Activated CD8-positive, alpha-beta memory T cell treated with anti-CD3 and anti-CD28 coated beads, Interleukin-2, amount 50 U/mL, for 4 hours (primary cell): ENCODE measurements around the gene SPRED2.

Source experiments
- DNase-seq: peaks from one replicate; pipeline ENCODE4 v3.0.0-alpha.2; 2020

The SPRED2 gene

DNA sequence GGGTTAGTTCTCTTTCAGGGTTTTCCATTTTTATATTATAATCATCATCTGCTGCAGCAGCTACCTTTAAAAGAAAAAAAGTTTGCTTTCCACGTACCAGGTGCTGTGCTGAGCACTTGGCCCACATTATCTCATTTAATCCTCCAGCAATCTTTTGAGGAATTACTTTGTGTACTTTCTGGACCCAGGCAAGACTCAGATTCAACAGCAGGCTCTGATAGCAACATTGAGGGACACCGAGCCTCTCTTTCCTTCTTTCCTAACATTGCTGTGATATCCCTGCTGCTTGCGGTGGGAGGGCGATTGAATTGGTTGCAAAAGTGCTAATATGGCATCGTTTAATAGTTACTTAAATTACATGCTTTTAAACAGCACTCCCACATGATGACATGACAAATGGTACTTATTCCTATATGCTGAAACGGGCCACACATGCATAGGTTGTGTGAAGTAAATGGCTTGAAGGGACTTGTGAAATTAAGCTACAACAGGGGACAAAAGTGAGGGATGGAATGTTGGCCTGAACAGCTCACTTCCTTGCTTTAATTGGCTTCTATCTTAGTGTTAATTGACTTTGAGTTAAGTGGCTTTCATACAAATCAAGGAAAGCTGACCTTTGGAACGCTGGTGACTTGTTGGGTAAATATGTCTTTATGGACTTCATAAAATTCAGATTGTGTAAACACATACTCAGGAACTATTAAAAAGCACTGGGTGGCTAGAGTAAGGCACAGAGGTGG, 21.2 kb downstream of the SPRED2 start:
- DNase-seq: no peak

GRCh38 chr2:65409045-65409444, 23.4 kb downstream of the SPRED2 start:
- no peak for DNase-seq

DNA sequence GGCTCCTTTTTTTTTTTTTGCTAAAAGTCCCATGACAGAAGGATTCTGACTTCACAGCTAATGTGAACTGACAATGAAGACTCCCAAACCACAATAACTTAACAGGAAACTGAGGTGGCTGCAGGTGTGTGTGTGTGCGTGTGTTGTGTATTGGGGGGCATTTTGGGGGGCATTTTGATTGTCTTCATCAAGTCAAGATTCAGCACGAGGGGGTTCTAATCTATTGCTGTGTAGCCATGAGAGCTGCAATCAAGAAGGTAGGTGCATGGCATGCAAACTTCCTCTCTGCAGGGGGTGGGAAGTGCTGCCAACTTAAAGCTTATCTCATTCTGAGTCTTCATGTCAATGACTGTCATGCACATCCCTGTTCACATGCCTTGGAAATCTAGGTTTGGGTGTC, 25.2 kb downstream of the SPRED2 start:
- no peak for DNase-seq

DNA sequence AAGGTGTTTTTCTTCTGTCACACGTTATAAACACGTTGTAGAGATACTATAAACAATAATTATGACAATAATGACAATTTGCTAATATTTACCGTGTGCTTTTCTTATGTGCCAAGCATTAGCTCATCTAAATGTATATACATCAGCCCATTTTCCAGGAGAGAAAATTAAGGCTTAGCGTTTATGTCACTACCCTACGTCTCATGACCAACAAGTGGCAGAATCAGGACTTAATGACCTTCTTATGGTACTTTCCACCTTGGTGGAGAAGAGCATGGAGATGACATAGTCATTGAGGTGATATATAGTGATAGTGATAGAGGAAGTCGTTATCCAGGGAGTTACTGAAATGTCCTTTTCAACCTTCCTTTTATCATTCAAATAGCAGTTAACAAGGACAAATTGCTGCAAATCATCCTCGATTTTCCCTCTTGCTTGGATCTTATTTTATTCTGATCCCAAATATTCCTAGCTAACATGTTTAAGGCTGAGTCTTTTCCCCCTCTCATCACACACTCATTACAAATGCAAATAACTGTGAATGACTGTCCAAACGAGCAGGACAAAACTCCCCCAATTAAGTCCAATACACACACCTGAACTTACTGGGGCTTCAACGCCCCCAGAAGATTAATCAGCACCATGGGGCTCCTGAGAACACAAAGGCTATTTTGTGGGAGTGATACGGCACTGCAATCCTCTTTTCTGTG, 27.3 kb downstream of the SPRED2 start:
- DNase-seq: no peak

- DNase-seq: no peak
Measured at GRCh38 chr2:65403529-65403915, 28.9 kb downstream of the SPRED2 start.

DNA sequence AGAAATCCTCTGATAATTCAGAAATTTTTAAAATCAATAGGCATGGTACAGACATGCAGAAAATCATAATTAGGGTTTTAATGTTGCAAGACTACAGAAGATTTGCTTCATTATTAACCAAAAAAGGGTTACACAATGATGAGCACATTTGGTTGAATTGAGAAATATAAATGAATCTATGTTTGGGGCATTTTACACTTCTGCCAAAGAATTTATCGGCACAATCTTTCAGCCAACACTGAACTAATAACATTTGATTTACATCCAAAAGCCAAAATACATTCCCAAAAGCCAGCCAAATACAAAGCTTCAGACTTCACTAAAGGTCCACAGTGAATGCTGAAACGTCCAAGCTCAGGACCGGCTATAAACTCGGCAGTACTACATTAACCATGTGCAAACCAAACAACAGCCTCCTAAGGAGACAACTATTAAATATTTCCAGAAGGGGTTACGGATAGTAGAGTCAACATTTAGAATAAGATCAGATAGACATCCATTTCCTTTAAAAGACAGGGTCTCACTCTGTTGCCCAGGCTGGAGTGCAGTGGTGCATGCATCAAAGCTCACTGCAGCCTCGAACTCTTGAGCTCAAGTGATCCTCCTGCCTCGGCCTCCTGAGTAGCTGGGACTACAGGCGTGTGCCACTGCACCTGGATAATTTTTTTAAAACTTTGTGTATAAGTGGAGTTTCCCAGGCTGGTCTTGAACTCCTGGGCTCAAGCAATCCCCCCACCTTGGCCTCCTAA, 29.4 kb downstream of the SPRED2 start:
- no peak for DNase-seq

- no peak for DNase-seq
Measured at GRCh38 chr2:65402323-65402722, 30.1 kb downstream of the SPRED2 start.

DNA sequence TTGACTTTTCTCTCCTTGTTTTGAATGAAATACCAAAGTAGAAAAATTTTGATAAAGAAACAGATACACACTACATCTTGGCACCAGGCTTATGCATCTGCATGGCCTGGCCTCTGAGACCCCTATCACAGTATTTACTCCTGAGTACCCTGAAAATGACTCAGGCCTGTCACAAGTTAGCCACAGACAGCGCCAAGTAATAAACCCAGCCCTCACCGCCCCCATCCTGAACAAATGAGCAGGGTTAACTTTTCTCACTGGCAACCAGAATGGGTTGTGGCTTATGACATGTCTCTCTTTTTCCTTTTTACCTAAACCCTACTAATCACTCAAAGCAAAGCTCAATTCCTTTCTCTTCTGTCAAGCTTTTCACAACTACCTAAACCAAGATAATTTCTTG, 35.3 kb downstream of the SPRED2 start:
- DNase-seq: no peak

DNA sequence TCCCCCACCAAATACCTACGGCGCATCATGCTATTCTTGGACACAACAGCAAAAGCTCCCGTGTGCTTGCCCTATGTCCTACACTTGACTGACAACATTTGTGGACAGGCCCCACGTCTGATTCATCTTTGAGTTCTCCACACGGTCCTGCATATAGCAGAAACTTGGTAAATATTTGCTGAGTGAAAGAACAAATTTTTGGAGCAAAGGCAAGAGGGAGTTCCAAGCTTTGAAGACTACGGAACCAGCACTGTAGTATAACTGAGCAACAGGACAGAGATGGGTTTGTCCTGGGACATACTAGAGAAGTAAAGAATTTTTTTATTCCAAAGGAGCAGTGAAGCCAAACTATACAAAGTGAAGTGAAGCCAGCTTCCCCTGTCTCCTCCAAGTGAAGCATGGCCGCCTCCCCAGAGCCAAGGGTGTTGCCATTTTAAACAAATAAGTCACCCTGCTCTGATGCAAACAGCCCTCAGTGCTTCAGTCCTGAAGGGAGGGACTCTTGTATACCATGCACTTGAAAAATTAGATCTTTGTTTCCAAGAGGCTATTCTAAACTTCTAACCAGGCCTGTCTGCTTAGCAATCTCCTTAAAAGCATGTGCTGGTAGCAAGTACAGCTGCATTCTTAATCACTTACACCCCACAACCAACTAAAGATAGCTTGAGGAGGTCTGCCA, 35.9 kb downstream of the SPRED2 start:
- DNase-seq: no peak

DNA sequence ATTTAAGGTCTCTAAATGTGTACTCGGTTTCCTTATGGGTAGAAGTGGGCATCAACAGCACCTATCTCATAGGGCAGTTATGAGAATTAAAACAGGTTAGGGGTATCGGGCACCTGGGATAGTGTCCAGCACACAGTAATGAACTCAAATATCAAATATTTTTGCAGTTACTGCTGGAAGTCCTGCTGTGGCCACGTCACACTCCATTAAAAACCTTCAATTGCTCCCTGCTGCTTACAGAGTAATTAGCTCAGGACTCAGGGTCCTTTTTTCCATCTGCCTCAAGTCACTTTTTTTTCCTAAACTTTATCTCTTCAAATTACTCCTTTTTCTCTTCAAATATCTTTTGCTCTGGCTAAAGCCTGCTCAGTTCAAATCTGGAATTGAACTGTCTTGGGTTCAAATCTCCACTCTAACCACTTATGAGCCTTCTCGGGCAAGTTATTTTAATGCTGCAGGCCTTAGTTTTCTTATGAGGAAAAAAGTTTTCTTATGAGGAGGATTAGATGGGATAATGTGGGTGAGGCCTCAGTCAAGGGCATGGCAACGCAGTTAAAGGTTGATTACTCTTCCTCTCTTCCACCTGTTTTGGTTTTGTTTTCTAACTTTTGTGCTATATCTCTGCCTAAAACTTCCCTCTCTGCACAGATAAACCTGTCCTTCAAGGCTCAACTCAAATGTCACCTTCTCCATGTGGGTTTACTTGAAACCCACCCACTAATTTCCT, 36.6 kb downstream of the SPRED2 start:
- DNase-seq: no peak

DNA sequence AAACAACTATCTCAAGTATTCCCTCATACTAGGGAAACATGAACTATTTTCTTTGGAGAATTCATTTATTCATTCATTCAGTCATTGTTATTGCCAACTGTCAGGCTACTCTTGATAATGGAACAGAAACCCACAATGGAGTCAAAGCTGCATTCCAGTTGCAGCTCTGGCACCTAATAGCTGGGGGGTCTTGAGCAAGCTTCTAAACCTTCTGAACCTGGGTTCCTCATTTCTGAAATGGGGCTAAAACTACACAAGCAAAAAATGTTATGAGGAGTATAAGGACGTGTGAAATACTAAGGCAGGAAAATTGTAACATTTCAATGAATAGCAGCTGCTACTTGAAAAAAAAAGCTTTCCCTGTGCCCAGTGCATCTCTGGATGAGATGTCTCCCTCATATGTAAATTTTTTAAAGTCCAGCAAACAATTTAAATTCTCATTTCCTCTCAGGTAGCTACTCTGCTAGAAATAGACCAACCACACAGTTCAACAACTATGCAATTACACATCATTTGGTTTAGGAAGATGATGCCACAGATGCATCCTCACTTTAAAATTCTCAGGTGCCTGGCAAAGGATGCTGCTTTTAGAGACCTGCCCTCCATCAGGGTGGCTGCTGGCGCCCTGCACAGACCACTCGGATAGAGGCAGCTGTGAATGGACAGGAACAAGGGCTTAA, 38.5 kb downstream of the SPRED2 start:
- DNase-seq: no peak

DNA sequence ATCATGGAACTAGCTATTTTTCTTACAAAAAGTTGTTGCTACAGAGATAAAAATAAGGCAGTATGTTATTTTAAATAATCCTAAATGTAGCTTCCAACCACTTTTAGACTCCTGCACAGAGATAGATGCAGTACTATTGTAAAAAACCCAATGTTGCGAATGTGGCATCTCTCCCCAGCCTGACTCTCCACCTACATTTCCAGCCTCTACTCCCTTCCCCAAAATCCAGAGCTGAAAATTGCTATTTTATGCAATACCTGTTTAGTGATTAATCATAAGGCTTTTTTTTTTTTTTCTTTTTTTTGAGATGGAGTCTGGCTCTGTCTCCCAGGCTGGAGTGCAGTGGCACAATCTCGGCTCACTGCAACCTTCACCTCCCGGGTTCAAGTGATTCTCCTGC, 39.4 kb downstream of the SPRED2 start:
- DNase-seq: no peak

DNA sequence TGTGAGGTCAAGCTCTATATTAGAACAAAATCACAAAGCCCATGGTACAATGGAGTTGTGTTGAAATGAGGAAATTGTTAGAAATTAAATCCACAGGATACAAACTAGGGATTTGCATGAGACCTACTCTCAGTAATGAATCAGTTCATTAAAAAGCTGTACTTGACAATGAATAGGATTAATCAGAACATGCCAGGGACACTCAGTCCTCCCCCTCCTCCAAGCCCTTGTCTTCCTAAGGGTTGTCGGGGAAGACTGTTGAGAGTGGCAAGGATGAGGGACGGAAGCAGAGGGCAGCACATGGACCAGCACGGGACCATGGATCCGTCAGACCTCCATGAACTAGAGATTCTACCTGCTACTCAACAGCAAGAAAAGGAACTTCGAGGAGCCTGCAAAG, 39.8 kb downstream of the SPRED2 start:
- no peak for DNase-seq

DNA sequence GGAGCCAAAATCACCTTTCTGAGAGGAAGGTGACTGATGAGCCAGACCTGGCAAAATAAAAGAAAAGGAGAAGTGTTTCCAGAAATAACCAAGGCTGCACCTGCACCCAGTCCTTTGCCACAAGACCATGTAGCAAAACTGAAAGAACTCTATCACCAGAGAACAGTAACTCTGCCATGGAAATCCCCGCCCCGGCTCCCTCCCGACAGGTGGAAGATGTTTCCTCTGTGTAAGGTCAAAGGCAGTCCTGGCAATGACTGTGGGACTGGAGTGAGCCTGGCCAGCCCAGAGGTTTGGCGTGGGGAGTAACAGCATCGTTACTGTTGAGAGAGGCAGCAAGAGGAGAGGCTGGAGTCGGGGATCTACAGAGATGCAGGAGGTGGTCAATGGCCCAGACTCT, 42.3 kb downstream of the SPRED2 start:
- no peak for DNase-seq

DNA sequence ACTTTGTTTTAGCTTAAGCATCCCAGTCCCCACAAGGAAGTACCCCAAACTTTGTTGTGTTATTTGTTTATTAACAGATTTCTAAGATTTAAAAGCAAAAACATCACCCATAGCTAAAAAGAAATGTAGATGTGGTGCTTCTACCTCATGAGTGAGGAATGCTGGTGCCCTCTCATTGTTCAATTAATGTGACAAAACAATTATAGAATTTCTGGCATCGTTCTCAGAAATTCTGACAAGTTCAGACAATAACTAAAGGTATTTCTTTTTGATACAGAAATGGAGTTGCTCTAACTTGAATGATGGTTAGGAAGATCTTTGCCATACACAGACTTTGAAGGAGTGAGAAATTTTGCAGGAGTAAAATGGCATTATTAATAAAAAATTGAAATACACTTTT, 42.9 kb downstream of the SPRED2 start:
- no peak for DNase-seq

- DNase-seq: no peak
Measured at GRCh38 chr2:65388596-65389390, 43.6 kb downstream of the SPRED2 start.

DNA sequence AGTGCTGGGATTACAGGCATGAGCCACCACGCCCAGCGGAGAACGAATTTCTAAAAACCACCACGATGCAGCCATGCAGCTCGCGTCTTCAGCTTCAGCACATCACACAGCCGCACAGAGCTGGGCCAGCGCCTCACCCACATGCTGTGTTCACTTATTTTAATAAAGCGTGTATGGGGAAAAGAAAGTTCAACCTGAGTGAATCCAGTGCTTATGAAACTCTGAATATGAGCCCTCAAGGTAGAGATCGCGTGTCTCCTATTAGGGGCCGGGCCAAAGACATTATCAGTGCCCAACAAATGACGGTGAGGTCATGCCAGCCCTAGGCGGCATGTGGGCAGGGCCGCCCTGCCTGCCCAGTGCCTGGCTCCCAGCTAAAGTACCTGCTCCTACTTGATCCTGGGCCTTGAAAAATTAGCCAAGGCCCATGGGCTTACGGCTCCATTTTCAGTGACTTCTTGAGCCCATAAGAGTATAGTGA, 44.3 kb downstream of the SPRED2 start:
- no peak for DNase-seq

- DNase-seq: no peak
Measured at GRCh38 chr2:65386989-65387388, 45.4 kb downstream of the SPRED2 start.

GRCh38 chr2:65386344-65386743, 46.1 kb downstream of the SPRED2 start:
- no peak for DNase-seq

DNA sequence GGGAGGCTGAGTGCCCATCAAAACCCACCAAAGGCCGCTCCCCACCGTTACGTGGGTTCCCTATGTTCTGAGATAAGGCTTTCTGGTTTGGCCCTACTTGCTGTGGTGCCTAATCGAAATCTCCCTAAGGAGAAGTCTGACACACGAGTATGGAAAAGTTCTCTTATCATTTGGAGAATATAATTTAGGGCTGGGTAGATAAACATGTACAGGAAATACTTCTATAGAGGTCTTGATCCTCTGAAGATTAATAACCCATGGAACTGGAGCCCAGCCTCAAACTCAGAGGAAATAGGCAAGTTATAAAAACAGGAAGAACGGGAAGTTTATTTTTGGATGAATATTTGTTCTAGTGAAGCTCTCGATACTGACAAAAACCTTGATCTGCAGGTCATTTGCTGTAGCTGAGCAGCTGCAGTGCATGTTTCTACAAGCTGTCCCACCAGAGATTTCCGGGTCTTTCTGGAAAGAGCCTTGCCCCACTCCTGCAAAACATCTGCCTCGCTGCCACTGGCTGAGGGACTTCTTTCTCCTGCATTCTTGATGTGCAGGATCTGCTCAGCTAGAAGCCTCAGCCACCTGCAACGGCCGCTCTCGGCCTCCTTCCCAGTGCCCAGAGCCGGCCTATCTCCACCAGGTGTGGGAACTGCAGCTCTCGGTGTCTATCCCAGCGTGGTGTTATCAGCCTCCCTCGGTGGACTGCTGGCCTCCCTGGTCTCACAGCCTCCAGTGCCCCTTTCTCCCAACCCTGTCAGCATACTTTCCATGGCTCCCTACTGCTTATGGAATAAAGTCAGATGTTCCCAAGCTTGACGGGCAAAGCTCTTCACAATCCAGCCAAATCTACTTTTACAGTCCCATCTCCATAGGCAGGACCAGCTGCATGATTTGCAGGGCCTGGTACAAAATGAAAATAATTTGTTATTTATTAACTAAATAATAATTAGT, 48.6 kb downstream of the SPRED2 start:
- DNase-seq: no peak
